Pancreas (tissue), 10 donors: ENCODE measurements around the gene ANGPTL5. TPM values are rescaled to one million over a fixed set of nuclear protein-coding genes. Genes with fewer than 3 reads are reported as not detected.
"Not testable (repeated sequence)": the region's sequence is repeated elsewhere in the genome, so short reads cannot be mapped to it uniquely, and the experiment has no call there.

Experiments used
- ATAC-seq, 4 donors: fragments of 200-7000 bp; cut with Tn5 transposase; one replicate each; pipeline versions ENCODE4 v1.8.0 to v1.9.1; 2020; ENCODE audit warnings: mild to moderate bottlenecking in 4 of 4, moderate library complexity in 4 of 4
- DNase-seq, 6 donors: peaks; one replicate each; pipeline ENCODE4 v3.0.0-alpha.2; 2020
- FAIRE-seq: peaks from 2 replicates; lab custom pipeline; 2012; peaks lifted over from hg19 to GRCh38; lab: Jason Lieb, UNC
- H3K27ac ChIP-seq, 4 donors: fragments of 200-600 bp; sonication (generic); 1 replicate in 3 of 4; 2 replicates in 1 of 4; pipeline versions ENCODE4 v1.5.0 to v1.8.0; 2020
- H3K27me3 ChIP-seq, 4 donors: fragments of 200-600 bp; one replicate each; pipeline ENCODE4 v1.8.0; 2021
- H3K36me3 ChIP-seq, 3 donors: fragments of 200-600 bp; sonication (generic) in 1 of 3; one replicate each; pipeline versions ENCODE4 v1.5.0 to v1.8.0; 2020 to 2021
- H3K4me1 ChIP-seq, 3 donors: fragments of 200-600 bp; one replicate each; pipeline ENCODE4 v1.8.0; 2021
- H3K4me3 ChIP-seq, 4 donors: fragments of 200-600 bp; sonication (generic) in 2 of 4; one replicate each; pipeline versions ENCODE4 v1.5.0 to v1.8.0; 2020 to 2021
- H3K9me3 ChIP-seq, 4 donors: fragments of 200-600 bp; one replicate each; pipeline ENCODE4 v1.8.0; 2021
- CTCF ChIP-seq, 4 donors: fragments of 200-600 bp; sonication (generic) in 3 of 4; IDR thresholded peaks; one replicate each; pipeline versions ENCODE4 v1.5.0 to v1.8.0; 2021; ENCODE audit warnings: antibody characterized with exemption in 4 of 4
- WGBS, 2 donors: extraction: QIAGEN DNeasy Blood & Tissue Kit; methylation state at CpG; one replicate each; pipeline ENCODE4 v1.1.7; 2013; 5-methylcytosine and 5-hydroxymethylcytosine counted together
- intact Hi-C, 3 donors: fragments of 100-400 bp; cut with DNase I; formaldehyde crosslinking; loops; one replicate each; pipeline versions ENCODE4 v1.11.1 to v1.14.2; 2022
- polyA plus RNA-seq, 2 donors: library from polyadenylated mRNA; stranded (reverse); fragments of 200-250 nt; gene quantifications; one replicate each; pipeline ENCODE4 v1.2.3, GENCODE V29; 2013
- total RNA-seq, 6 donors: library from RNA; stranded (reverse); fragmentation: NEBNext Ultra II Directional in 4 of 6; extraction: Animal tissue kit (Norgen Biotek cat#: 25700) in 4 of 6; gene quantifications; one replicate each; pipeline versions ENCODE4 v1.2.1 to v1.2.4, GENCODE V29; 2021 to 2023
- donor health status: healthy with polysubstance abuse.
- donor health status: DM: no; HTN: no; CAD: no; lungs with moderate emphysema.
- donor health status: DM: no; HTN: no; CAD: no.
- donor health status: control.
- donor health status: control.
- donor health status: Bipolar disorder and iron deficiency.
- donor health status: DM: yes; HTN: yes; CAD: no.
- donor health status: DM: no; HTN: no; CAD: no.
- donor health status: DM: no; HTN: no; CAD: no.
- donor health status: DM: yes; HTN: yes; CAD: no.

The ANGPTL5 gene
- total and polyA plus RNA-seq, 8 donors = 0.14 to 0.21 TPM; not detected in 6

GRCh38 chr11:101860696-101861427 is 55.5 kb downstream of the ANGPTL5 start:
- Histone ChIP-seq H3K27me3 (no peaks in the 10 kb centered on the region), H3K4me3 (no peak overlapping the region), H3K36me3 (no peaks in the 10 kb centered on the region), H3K4me1 (no peaks in the 10 kb centered on the region), H3K27ac (no peak overlapping the region), H3K9me3 (no peaks in the 10 kb centered on the region)
- FAIRE-seq = no peak
- intact Hi-C loops = loop anchor here in 1 of 3 donors (5.0 kb wide), 1 partner anchor 146 kb away; no protein-coding TSS in a partner anchor
- peak in 3 of 4 donors; percentile 57 to 72 (median 68) for TF ChIP-seq CTCF (IDR thresholded peaks at IDR 0.05)
- peak; percentile 56 to 95 (median 92) for ATAC-seq
- 16 to 22% methylated on average over 9 of the region's 9 CpGs for WGBS, 2 donors
- DNase-seq = peak in 3 of 6 donors; percentile 9 to 35 (median 20)

GRCh38 chr11:101852260-101852659 is 64.1 kb downstream of the ANGPTL5 start:
- H3K4me1 ChIP-seq, H3K27me3 ChIP-seq, H3K4me3 ChIP-seq, ATAC-seq, H3K27ac ChIP-seq, intact Hi-C loops, H3K36me3 ChIP-seq, H3K9me3 ChIP-seq, FAIRE-seq, DNase-seq: not testable (repeated sequence)
- WGBS, 2 donors = 86 to 87% methylated on average over 11 of the region's 11 CpGs

- ATAC-seq (no peak), FAIRE-seq (peak; percentile 91), DNase-seq (no peak)
- Histone ChIP-seq H3K4me3 (no peak overlapping the region), H3K36me3 (no peaks in the 10 kb centered on the region), H3K4me1 (no peaks in the 10 kb centered on the region), H3K27me3 (peaks cover 0 to 3% (median 0%) of the 10 kb centered on the region in 4 donors), H3K27ac (no peak overlapping the region), H3K9me3 (no peaks in the 10 kb centered on the region)
- peak in 3 of 4 donors; percentile 17 to 34 (median 18) for TF ChIP-seq CTCF (IDR thresholded peaks at IDR 0.05)
- intact Hi-C loops = loop anchor here in 1 of 3 donors (10.0 kb wide), 1 partner anchor 393 kb away; no protein-coding TSS in a partner anchor
- WGBS, 2 donors = 7 to 8% methylated on average over 2 of the region's 2 CpGs
Observed at GRCh38 chr11:101848262-101848661, 68.1 kb downstream of the ANGPTL5 start.

- Histone ChIP-seq H3K36me3 (no peaks in the 10 kb centered on the region), H3K4me3 (no peak overlapping the region), H3K27me3 (peaks cover 0 to 3% (median 0%) of the 10 kb centered on the region in 4 donors), H3K27ac (no peak overlapping the region), H3K4me1 (no peaks in the 10 kb centered on the region), H3K9me3 (no peaks in the 10 kb centered on the region)
- DNase-seq (no peak), FAIRE-seq (no peak), ATAC-seq (no peak)
- intact Hi-C loops = loop anchor here in 1 of 3 donors (10.0 kb wide), 1 partner anchor 390 kb away; no protein-coding TSS in a partner anchor
- no peak for TF ChIP-seq CTCF (IDR thresholded peaks at IDR 0.05)
Observed at GRCh38 chr11:101844608-101845007, 71.7 kb downstream of the ANGPTL5 start.

GRCh38 chr11:101840704-101841103 is 75.6 kb downstream of the ANGPTL5 start:
- no peak for TF ChIP-seq CTCF (IDR thresholded peaks at IDR 0.05)
- Histone ChIP-seq H3K27ac (no peak overlapping the region), H3K9me3 (no peaks in the 10 kb centered on the region), H3K4me3 (no peak overlapping the region), H3K4me1 (no peaks in the 10 kb centered on the region), H3K36me3 (no peaks in the 10 kb centered on the region), H3K27me3 (no peaks in the 10 kb centered on the region)
- intact Hi-C loops = loop anchor here in 1 of 3 donors (10.0 kb wide), 1 partner anchor 386 kb away; no protein-coding TSS in a partner anchor
- no peak for DNase-seq
- ATAC-seq = no peak
- 21 to 29% methylated on average over 2 of the region's 2 CpGs for WGBS, 2 donors
- no peak for FAIRE-seq

Other genes starting within 250 kb of the ANGPTL5 start
- gene CEP126, start 1.5 kb downstream of the ANGPTL5 start, total RNA-seq = 1 to 10 TPM in 3 of 6 donors, under 1 TPM in 3; 0.47 to 2.0 (median 1.3) TPM
- 1 to 10 TPM; 2.1 to 9.6 TPM for gene CEP126, start 1.5 kb downstream of the ANGPTL5 start, polyA plus RNA-seq
- under 1 TPM; 0.32 to 0.90 (median 0.68) TPM for gene CFAP300, start 130.9 kb upstream of the ANGPTL5 start, total RNA-seq
- gene CFAP300, start 130.9 kb upstream of the ANGPTL5 start, polyA plus RNA-seq = 1 to 10 TPM; 1.2 to 1.4 TPM
- 10 to 100 TPM; 15.3 to 46.5 (median 17.9) TPM for gene YAP1, start 193.9 kb upstream of the ANGPTL5 start, total RNA-seq
- gene YAP1, start 193.9 kb upstream of the ANGPTL5 start, polyA plus RNA-seq = 10 to 100 TPM in 1 of 2 donors, 1 to 10 TPM in 1; 8.7 to 14.2 TPM